NOMO-1 (cell line): ENCODE measurements around the gene SCCPDH.

Experiments
- DNase-seq, 2 experiments: peaks; one replicate each; lab custom pipeline; 2025; ENCODE audit not compliant: unreplicated experiment in 2 of 2; lab: John Stamatoyannopoulos, UW

The SCCPDH gene

GRCh38 chr1:246782120-246782900, 58.1 kb downstream of the SCCPDH start:
- no peak for DNase-seq

DNA sequence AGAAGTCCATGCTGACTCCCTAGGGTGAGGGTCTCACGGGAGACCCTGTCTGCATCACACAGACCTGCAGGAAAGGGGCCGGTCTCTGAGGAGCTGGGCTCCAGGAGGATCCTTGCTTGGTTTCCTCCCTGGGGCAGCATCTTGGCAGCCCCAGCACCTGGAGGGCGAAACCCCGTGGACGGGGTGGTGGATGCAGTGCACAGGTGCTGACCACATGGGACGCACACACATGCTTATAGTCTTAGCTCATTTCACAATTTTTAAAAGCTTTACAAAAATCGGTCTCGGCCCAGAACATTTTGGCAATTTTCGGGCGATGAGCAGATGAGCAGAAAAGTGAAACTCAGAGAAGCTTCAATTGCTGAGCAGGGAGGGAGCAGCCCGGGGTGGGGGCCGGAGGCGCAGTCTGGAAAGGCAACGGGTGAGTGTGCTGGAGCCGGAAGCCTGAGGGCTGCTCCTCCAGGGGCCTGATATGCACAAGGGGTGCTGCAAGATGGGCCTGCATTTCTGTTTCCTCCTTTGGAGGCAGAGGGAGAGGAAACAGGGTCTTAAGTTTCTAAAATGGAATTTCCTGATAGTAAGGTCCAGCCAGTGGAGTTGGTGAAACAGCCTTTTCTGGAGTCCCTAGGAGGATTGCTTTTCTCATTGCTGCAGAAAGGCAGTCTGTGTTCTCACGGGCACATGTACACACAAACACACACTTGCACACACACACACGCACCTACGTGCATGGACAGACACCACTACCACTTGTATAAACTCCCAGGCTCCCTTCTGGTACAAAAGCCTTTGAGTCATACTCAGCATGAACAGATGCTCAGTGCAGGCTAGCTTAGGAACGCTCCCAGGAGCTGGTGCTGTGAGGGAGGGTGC, 60.6 kb downstream of the SCCPDH start:
- DNase-seq: peak in 1 of 2 experiments; percentile 0

DNA sequence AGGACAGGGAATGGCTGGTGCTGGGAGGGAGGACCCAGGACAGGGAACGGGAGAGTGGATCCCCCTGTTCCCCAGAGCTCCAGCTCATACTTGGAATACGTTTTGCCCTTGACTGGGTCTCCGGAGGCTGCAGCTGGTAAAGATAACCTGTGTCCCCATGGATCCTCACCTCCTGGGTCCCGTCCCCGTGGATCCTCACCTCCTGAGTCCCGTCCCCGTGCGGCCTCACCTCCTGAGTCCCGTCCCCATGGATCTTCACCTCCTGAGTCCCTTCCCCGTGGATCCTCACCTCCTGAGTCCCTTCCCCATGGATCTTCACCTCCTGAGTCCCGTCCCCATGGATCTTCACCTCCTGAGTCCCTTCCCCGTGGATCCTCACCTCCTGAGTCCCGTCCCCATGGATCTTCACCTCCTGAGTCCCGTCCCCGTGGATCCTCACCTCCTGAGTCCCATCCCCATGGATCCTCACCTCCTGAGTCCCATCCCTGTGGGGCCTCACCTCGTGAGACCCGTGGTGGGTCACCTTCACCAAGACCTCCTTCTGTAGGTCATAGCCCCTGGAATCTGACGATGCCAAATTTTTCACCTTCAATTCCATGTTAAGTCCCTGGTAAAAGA, 61.4 kb downstream of the SCCPDH start:
- no peak for DNase-seq

GRCh38 chr1:246786606-246787238, 62.5 kb downstream of the SCCPDH start:
- DNase-seq: no peak

DNA sequence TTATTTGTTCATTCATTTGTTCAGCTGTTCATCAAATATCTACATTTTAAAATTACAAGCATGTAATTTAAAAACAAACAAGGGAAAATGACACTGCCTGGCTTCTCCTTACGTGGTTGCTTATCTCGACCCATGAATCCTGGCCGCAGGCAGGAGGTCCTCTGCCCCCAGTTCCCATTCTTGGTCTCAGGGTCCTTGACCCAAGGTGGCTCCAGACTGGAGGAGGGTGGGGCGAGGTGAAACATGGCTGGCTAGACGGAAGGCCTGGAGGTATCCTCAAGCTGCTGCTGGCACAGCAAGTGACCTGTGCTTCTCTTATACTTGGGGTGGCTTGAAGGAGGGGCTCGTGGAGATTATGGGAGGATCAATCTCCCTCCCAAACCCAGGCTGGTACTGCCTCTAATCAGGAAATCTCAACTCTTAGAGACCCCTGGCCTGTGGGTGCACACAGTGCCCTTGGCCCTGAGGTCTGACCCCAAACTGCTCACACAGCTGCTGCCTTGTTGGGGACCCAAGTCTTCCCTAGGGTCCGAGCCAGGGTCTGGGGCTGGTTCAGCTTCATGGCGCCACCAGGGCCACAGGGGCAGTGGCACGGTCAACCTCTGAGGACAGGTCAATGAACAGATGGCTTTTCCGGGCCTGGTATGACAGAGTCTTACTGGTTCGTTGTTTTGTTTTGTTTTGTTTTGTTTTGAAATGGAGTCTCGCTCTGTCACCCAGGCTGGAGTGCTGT, 63.7 kb downstream of the SCCPDH start:
- DNase-seq: no peak

GRCh38 chr1:246788895-246789338, 64.7 kb downstream of the SCCPDH start:
- DNase-seq: no peak

DNA sequence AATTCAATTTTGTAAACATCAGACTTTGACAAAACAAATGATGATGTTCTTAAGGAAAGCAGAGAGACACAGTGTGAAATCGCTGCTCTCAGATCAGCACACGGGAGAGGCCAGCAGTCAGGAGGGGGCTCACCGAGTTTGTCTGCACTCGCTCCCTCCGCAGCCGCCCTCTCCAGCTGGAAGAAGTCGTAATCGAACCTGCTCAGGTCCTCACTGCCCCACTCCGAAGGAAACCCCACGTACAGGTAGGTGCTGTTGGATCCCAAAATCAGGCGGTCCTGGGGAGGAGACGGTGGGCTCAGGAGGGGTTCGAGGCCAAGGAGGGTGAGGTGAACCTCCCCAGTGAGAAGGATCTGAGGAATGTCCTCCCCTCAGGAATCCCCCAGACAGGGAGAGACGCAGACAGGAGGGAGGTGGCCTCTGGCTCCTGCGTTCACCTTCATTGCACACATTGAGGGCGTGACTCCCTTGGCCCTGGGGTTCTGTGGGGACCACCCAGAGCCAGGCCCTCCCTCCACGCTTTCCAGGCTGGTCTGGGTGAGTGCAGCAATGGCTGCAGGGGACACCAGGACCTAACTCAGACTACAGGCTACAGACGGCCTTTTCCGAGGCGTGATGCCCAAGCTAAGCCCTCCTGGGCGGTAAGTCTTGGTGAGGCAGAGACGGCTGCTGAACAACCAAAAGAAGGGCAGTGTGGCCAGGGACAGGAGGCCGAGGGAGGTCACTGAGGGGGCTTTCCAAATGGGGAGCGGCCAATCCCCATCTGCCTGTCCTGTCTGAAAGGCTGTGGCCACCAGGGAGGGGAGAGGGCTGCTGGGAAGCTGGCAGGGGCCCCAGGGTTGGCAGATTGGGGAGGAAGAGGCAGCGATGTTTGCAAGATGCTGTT, 65.5 kb downstream of the SCCPDH start:
- DNase-seq: no peak

- no peak for DNase-seq
Measured at GRCh38 chr1:246790364-246790763, 66.2 kb downstream of the SCCPDH start.

DNA sequence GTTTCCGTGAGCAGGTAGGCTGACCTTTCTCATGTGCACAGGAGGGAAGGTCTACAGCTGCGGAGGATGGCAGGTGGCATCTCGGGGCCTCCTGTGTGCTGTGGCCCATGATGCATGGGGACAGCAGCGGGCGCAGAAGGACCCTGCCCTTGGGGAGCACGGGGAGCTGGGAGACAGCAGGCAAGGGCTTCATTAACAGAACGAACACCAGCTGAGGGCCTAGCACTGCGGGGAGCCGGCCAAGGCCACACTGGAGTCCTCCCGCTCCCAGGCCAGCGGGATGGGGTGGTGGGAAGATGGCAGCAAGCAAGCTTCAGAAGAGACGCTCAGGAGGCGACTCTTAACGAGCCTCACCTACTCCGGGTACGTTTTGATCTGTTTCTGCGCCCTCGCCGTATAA, 66.6 kb downstream of the SCCPDH start:
- no peak for DNase-seq

DNA sequence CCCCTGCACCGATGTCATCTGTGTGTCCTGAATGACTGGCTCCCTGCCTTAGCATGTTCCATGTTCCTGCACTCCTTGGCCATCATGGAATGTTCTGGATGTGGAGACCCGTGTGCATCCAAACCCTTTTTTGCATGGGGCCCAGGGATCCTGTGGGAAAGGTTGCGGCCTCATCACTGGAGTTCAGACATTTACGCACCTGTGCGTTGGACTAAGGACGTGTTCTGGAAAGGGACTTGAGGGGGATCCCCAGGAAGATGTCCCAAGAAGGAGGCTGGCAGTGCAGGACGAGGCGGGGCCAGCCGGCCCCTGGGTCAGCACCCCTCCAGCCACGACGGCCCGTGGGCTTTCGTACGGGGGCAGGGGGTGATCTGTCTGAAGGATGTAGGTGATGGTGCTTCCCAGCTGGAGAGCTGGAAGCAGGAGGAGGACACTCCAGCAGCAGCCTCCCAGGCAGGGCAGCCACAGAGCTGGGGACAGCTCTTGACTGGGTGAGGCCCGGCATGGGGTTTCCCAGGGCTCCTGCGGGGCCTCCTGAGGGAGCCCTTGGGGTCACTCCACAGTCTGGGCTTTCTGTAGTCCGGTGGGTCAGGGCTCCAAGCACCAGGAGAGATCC, 67.2 kb downstream of the SCCPDH start:
- no peak for DNase-seq

DNA sequence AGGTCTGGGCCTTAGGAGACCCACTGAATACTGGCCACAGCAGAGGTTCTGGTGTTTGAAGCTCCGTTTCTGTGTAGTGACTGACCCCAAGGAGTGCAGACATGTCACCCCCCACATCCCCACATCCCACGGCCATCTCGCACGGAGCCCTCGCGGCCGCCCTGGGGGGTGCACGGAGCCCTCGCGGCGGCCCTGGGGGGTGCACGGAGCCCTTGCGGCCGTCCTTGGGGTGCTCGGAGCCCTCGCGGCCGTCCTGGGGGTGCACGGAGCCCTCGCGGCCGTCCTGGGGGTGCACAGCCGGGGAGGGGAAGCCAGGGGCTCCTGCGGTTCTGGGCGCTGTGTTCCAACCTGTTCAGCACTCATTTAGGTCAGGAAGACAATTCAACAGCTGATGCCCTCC, 68.4 kb downstream of the SCCPDH start:
- DNase-seq: no peak

DNA sequence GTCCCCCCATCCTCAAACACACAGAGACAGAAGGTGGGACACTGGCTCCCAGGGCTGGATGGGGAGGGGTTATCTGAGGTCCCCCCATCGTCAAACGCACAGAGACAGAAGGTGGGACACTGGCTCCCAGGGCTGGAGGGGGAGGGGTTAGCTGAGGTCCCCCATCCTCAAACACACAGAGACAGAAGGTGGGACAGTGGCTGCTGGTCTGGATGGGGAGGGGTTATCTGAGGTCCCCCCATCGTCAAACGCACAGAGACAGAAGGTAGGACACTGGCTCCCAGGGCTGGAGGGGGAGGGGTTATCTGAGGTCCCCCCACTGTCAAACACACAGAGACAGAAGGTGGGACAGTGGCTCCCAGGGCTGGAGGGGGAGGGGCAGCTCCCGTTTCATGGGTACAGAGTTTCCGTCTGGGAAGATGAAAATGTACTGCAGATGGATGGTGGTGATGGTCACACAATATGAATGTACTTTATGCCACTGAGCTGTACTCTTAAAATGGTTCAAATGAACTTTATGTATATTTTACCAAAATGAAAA, 69.2 kb downstream of the SCCPDH start:
- DNase-seq: no peak

DNA sequence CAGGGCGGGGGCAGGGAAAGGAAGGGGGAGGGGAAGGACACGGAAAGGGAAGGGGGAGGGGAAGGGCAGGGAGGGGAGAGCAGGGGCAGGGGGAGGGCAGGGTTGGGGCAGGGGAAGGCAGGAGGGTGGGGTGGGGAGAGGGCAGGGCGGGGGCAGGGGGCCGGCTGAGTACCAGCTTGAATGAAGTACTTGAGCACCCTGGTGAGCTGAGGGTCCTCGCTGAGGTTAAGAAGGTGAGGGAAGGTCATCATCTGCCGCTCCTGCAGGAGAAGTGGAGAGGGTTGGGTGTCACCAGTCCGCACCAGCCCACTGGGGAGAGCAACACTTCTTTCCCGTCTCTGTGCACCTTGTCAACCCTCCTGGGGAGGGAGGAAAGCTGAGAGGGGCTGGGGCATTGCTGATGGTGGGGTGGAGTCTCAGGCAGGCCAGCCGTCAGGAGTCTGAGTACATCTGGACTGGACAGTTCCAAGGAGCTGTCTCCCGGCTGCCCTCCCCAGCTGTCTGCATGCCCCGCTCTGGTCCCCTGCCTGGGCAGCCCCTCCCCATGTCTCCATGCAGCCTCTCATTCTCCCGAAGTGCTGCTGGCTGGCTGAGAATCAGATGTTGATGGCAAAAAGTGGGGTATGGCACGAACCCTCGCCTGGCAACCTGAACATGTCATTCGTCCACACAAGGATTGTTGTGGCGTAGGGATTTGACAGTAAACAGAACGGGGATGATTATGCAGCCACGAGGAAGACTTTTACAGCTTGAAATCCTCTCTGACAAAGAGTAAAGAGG, 70.0 kb downstream of the SCCPDH start:
- no peak for DNase-seq

GRCh38 chr1:246794828-246795671, 70.8 kb downstream of the SCCPDH start:
- DNase-seq: no peak

- no peak for DNase-seq
Measured at GRCh38 chr1:246795906-246796694, 71.9 kb downstream of the SCCPDH start.

DNA sequence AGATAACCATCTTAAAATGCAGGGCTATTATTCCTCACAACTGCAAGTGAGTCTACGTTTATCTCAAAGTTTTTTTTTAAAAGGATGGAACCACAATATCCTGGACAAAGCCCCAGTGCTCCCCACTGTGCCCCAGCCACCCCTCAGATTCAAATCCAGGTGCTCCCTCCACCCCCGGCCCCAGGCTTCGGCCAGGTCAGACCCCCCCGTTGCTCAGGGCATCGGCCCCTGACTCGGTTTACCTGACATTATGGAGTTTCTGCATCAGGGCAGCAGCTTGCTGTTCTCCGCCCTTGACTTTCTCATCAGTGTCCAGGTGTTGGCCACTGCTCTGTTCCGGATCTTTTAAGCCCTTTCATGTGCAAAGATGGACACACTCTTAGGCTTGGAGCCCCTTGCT, 72.9 kb downstream of the SCCPDH start:
- DNase-seq: no peak
